Hepatocyte (in vitro differentiated cells): ENCODE results near the gene C4orf17.

Experiments
- CTCF ChIP-seq: fragments of 200-600 bp; sonication (generic); IDR thresholded peaks from 2 replicates; pipeline ENCODE4 v1.5.1; 2016; ENCODE audit warnings: antibody characterized with exemption, mild to moderate bottlenecking; ENCODE audit not compliant: poor library complexity
- EZH2phosphoT487 ChIP-seq: fragments of 200-600 bp; sonication (generic); IDR thresholded peaks from one replicate; pipeline ENCODE4 v1.6.1; 2018; ENCODE audit warnings: antibody characterized with exemption, mild to moderate bottlenecking, low read depth, moderate library complexity; ENCODE audit not compliant: unreplicated experiment, severe bottlenecking

GRCh38 chr4:99586322-99586721, 75.5 kb downstream of the C4orf17 start:
- TF ChIP-seq CTCF (no peak), EZH2phosphoT487 (no peak)
